GM19438 (cell line): ENCODE results near the gene NRG3.

ENCODE experiments used
- ATAC-seq: cut with Tn5 transposase; IDR thresholded peaks from one replicate; pipeline ENCODE4 v1.9.1; 2021; ENCODE audit warnings: low read depth; ENCODE audit not compliant: unreplicated experiment

The NRG3 gene

GRCh38 chr10:82452046-82452445 lies 577.1 kb downstream of the NRG3 start:
- ATAC-seq = no peak

GRCh38 chr10:82452676-82453075 lies 577.7 kb downstream of the NRG3 start:
- ATAC-seq = no peak

- ATAC-seq = no peak
Measured at GRCh38 chr10:82453678-82454293, 578.8 kb downstream of the NRG3 start.

- no peak for ATAC-seq
Measured at GRCh38 chr10:82462910-82463551, 588.0 kb downstream of the NRG3 start.

DNA sequence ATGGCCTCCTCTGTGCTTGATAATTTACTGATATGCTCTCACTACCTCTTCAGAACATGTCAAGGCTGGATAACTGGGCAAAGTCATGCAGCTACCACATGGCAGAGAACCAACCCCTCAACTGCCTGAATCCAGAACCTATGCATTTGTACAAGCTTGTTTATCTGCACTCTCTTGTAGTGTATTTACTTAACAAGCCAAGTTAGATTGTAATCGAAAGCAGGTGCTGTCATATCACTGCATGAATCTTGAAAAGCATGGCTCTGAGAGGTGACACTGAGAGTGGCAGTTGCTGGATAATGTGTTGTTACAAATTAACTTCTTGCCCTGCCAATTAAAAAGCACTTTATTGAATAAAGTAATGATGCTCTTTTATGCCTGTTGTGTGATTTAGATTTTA lies 588.6 kb downstream of the NRG3 start:
- ATAC-seq = no peak

- ATAC-seq = no peak
Measured at GRCh38 chr10:82464191-82464818, 589.3 kb downstream of the NRG3 start.

GRCh38 chr10:82464966-82465365 lies 590.0 kb downstream of the NRG3 start:
- no peak for ATAC-seq

- ATAC-seq = no peak
Measured at GRCh38 chr10:82468453-82468852, 593.5 kb downstream of the NRG3 start.

DNA sequence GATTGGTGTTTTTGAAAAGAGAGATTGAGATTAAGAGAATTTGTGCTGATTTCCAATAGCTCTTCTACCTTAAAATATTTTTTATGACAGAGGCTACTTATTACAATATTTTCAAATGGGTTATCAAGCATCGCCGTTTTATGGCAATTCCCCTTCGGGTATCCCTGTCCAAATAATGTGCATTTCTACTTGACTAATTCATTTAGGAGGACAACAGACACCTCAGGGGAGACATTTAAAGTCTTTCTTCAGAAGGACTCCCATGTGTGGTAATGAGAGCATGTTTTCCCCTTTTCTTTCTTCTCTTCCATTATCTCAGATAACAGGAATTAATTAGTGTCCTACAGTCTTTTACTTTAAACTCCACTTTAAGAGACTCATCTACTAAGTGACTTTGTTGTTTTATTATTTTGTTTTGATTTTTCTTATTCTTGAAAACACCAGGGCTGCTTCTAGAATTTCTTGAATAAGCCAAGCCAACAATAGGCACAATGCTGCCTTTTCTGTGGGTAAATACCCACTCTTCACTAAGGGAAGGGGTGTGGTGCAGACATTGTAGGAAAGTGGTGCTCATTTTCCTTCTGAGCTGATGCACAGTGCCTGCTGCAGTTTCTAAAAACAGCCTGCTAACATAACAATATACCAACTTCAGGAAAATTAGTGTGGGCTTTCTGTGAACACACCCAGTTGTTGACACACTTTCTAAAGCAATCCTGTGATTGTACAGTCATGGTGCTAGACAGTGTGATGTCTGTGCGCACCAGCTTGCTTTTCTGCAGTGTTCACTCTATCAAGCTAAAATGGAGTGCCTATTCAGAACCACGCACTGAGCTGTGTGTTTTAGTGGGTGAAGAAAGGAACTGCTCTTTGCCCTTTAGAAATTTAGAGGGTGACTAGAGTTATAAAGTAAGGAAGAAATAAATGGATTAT lies 597.7 kb downstream of the NRG3 start:
- ATAC-seq = no peak

GRCh38 chr10:82477776-82478175 lies 602.8 kb downstream of the NRG3 start:
- no peak for ATAC-seq

DNA sequence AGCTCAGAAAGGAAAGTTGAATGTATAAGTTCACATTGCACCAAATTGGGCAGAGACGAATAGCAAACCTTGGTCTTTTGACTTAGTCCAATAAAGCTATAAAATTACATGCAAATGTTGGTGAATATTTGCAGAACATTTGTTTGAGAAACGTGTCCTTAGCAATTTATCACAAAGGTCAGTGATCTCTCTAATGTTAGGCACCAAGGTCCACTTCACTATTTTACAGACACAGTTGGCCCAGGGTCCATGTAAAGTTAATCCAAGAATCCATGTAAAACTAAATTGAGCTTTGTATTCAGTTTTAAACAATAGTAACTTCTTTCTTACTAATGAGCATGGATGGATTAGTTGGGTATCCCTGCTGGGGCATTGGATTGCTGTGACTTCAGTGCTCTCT lies 617.7 kb downstream of the NRG3 start:
- no peak for ATAC-seq

- no peak for ATAC-seq
Measured at GRCh38 chr10:82496114-82496513, 621.1 kb downstream of the NRG3 start.

GRCh38 chr10:82497439-82497838 lies 622.4 kb downstream of the NRG3 start:
- ATAC-seq = no peak

GRCh38 chr10:82498976-82499375 lies 624.0 kb downstream of the NRG3 start:
- no peak for ATAC-seq

- no peak for ATAC-seq
Measured at GRCh38 chr10:82505009-82505408, 630.0 kb downstream of the NRG3 start.

- ATAC-seq = no peak
Measured at GRCh38 chr10:82506680-82507376, 631.8 kb downstream of the NRG3 start.

GRCh38 chr10:82515256-82515655 lies 640.3 kb downstream of the NRG3 start:
- no peak for ATAC-seq

DNA sequence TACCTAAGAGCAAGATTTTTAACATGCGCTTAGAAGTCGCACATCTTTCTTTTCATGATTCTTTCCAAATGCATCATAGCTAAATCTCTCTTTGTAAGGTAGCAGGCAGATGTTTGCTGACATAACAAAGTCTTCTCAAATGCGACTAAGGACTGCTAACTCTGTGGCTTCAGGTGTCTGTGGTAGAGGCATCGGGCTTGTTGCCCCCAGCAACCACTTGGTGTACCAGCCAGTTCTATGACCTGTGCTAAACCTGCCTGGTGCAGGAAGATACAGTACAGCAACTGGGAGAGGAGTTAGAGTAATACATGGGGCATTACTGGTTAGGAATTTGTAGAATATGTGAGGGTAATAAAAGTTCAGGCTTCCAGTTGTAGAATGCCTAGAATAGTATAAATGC lies 654.1 kb downstream of the NRG3 start:
- ATAC-seq = no peak

DNA sequence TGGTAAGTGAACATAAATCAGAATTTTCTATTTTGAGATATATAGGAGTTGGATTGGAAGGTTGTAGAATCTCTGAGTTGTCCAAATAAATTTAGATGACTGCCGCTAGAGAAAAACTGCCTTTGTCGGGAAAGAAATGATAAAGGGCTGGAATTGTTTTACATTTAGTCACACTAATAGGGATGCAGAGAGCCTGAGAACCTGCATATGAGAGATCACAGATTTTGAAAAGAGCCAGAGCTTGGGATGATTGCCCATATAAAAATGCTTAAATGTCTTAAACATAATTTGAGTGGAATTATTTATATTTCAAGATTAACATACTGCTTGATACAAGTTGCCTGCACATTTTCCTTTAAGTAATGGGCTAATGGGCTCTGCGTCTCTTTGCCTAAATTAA lies 660.5 kb downstream of the NRG3 start:
- no peak for ATAC-seq

GRCh38 chr10:82536668-82537067 lies 661.7 kb downstream of the NRG3 start:
- ATAC-seq = no peak
